HAP-1 (cell line): Measurements from ENCODE around the gene ENO4.

ENCODE experiments used
- DNase-seq, 2 experiments: peaks; one replicate each; pipeline ENCODE4 v3.0.0-alpha.2; 2016 to 2020; ENCODE audit warnings: low spot score in 2 of 2
- H3K27me3 ChIP-seq: fragments of 250-450 bp; sonication (Bioruptor Pico); 2 replicates; pipeline ENCODE4 v1.5.1; 2020; ENCODE audit warnings: low read depth, mild to moderate bottlenecking, moderate library complexity
- H3K36me3 ChIP-seq: fragments of 250-450 bp; sonication (Bioruptor Pico); replicated peaks from 2 replicates; pipeline ENCODE4 v1.5.1; 2020; ENCODE audit warnings: mild to moderate bottlenecking
- H3K4me1 ChIP-seq: fragments of 250-450 bp; sonication (Bioruptor Pico); 2 replicates; pipeline ENCODE4 v1.5.1; 2020; ENCODE audit warnings: mild to moderate bottlenecking
- H3K4me3 ChIP-seq: fragments of 250-450 bp; sonication (Bioruptor Pico); 2 replicates; pipeline ENCODE4 v1.5.1; 2020; ENCODE audit warnings: mild to moderate bottlenecking, moderate library complexity
- H3K9me3 ChIP-seq: fragments of 250-450 bp; sonication (Bioruptor Pico); 2 replicates; pipeline ENCODE4 v1.5.1; 2020; ENCODE audit warnings: mild to moderate bottlenecking, moderate library complexity
- in situ Hi-C: fragments of 300-500 bp; cut with MboI; formaldehyde crosslinking; loops from 3 replicates; pipeline ENCODE4 v1.14.3; 2020; ENCODE audit warnings: low sequenced_read_pairs, inconsistent platforms, mixed read lengths

The ENO4 gene

DNA sequence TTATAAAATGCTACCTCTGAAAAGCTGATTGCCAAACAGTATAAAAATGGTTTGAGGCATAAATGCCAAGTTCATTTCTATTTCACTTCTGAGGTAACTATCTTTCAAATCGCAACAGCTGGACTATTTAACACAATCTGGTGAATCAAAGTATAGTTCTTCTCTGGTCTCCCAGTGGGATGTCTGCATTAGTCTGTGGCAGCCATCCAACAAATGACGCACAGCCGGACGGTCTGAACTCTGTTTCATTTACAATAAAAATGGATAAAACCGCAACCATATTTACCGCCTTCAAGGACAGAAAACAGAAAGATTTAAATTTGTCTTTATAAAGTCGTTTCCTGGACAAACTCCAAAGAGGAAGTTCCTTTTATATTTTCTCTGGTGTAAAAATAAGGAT lies 41.9 kb downstream of the ENO4 start:
- in situ Hi-C loops, result no loop called here
- no peaks in the 10 kb centered on the region for H3K27me3 ChIP-seq
- H3K36me3 ChIP-seq, result 0 out of 2 replicates have a peak, but pooled peaks cover 3% of the 10 kb centered on the region
- no peak for DNase-seq
- H3K9me3 ChIP-seq, result no peaks in the 10 kb centered on the region
- H3K4me1 ChIP-seq, result peaks cover 9% of the 10 kb centered on the region
- no peak overlapping the region for H3K4me3 ChIP-seq

DNA sequence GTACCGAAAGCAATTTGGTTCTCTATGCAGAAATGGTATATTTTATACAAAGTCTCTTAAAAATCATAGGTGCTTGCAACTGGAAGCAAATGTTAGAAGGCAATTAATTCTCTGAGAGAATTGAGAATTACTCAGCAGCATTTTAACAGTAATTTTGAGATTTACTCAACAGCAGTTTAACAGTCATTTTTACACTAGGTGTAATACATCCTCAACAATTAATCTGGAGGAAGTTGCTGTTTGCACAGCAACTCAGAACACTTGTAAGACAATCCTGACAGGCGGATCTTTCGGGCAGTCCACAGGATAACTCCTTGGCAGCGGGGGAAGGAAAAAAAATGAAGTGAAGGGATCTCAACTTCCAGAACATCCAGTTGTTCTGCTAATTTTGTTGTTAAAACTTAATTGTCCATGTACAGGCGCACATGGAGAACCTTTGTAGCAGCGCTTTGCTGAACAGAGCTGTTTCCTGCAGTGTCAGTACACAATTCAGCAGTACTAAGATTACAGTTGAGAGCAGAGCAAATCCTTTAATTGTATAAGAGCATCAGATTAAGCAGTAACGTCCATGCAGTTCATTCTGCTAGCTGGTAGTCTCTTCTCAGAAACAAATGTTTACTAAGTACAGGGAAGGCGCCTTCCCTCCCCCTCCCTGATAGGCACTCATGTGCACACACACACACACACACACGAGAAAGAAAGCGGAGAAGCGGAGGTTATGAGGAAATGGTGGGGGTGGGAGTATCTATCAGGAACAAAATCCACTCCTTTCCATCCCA lies 43.8 kb downstream of the ENO4 start:
- H3K9me3 ChIP-seq, result no peaks in the 10 kb centered on the region
- no peak overlapping the region for H3K4me3 ChIP-seq
- H3K36me3 ChIP-seq, result 0 out of 2 replicates have a peak, but pooled peaks cover 3% of the 10 kb centered on the region
- H3K27me3 ChIP-seq, result no peaks in the 10 kb centered on the region
- in situ Hi-C loops, result no loop called here
- peak; percentile 20 to 45 for DNase-seq
- H3K4me1 ChIP-seq, result peaks cover 9% of the 10 kb centered on the region

DNA sequence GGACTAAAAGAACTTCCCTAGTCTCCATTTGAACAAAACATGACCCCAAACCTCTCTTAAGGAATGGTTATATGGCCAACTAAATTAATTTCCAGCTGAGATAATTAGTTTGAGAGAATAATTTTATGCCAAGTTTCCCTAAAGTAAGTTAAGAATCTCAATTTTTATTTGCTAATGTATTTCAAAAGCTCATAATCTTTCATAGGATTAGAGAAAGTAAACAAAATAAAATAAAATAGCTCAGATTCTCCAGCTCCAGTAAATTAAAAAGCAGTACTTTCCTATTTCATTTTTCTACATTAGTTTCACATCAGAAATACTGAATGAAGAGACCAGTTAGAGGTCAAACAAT lies 44.4 kb downstream of the ENO4 start:
- DNase-seq, result no peak
- H3K4me3 ChIP-seq, result no peak overlapping the region
- H3K9me3 ChIP-seq, result no peaks in the 10 kb centered on the region
- peaks cover 9% of the 10 kb centered on the region for H3K4me1 ChIP-seq
- H3K36me3 ChIP-seq, result 0 out of 2 replicates have a peak, but pooled peaks cover 3% of the 10 kb centered on the region
- no peaks in the 10 kb centered on the region for H3K27me3 ChIP-seq
- in situ Hi-C loops, result no loop called here

DNA sequence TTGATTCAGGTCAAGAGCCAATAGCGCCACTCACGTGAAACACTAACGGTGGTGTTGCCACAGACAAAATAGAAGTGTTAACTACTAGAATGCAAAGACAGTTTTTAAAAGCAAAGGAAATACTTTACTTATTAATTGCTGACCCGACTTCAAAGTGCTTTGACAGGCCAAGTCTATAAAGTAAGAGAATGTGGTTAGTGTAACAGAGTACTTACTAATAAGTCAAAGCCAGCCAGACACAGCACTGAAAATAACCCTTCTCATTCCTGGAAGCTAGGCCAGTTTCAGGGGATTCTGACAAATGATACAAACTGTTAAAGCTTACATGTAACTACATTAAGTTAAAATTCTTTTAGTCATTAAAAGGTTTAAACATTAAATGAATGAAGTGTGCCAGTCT lies 50.3 kb downstream of the ENO4 start:
- H3K4me3 ChIP-seq, result no peak overlapping the region
- H3K27me3 ChIP-seq, result no peaks in the 10 kb centered on the region
- H3K9me3 ChIP-seq, result no peaks in the 10 kb centered on the region
- in situ Hi-C loops, result no loop called here
- no peaks in the 10 kb centered on the region for H3K4me1 ChIP-seq
- no peak for DNase-seq
- H3K36me3 ChIP-seq, result peaks cover 13% of the 10 kb centered on the region

DNA sequence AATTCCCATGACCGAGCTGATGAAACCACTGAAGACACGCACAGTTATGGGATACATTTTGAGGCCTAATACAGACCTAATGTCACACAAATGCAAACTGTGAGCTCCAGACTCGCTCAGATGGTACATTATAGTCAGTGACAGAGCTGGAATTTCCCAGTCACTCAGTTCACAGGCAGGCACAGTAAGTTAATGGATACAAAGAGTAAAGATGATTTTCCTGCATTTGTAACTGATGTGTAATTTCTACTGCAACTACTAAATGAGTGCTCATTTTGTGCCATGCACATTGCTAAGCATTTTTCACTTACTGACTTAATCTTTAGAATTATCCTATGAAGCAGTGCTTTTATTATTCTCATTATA lies 56.5 kb downstream of the ENO4 start:
- in situ Hi-C loops, result no loop called here
- Histone ChIP-seq H3K9me3 (no peaks in the 10 kb centered on the region), H3K27me3 (no peaks in the 10 kb centered on the region), H3K4me3 (no peak overlapping the region), H3K4me1 (peaks cover 3% of the 10 kb centered on the region), H3K36me3 (peaks cover 5% of the 10 kb centered on the region)
- no peak for DNase-seq

DNA sequence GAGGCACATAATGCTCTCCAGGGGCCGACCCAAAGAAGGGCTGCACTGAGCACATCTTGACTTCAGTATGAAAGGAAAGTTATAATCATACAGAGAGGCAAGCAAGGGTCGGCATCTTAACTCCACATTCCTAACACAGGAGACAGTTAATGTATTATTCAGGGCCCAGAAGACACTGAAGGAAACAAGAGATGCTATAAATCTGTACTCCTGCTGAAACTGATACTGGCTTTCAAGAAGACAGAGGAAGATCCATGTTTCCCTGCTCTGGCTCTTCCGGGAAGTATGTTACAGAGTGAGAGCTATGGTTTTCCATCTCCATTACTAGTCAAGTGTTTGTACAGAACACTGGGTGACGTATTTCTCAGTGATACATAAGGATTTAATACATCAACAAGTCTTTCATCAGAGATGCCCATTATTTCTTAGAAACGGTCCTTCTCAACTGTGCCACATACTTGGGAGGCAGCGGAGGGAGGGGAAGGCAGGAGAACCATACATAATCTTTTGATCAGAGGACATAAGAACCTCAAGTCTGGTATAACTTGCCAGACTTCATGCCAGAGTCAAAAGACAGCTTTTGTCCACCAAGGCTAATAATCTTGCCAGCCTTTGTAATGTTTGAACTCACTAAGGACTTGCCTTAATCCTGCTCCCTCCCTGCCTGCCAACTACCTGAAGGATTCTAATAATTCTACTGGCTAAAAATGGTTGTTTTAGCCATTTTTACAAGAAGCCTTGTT lies 58.1 kb downstream of the ENO4 start:
- no peaks in the 10 kb centered on the region for H3K27me3 ChIP-seq
- peaks cover 12% of the 10 kb centered on the region for H3K4me1 ChIP-seq
- in situ Hi-C loops, result no loop called here
- H3K9me3 ChIP-seq, result no peaks in the 10 kb centered on the region
- peaks cover 5% of the 10 kb centered on the region for H3K36me3 ChIP-seq
- no peak overlapping the region for H3K4me3 ChIP-seq
- peak; percentile 10 to 14 for DNase-seq

DNA sequence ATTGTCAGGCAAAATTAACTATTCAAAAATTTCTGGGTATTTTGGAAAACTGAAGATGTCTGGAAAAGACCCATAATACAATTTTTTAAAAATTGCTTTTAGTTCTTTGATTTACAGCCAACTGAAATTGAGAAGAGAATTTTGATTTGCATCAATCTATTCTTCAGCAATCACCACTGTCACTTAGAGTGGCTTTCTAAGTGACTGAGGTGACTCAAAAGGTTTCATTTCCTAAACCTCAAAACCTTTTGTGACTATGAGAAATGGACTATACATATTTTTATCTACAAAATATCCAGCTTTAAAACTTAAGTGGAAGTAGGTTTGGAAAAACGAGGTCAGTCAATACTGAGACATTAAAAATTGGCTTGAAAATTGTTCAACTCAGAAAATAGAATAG lies 60.0 kb downstream of the ENO4 start:
- Histone ChIP-seq H3K36me3 (peaks cover 5% of the 10 kb centered on the region), H3K4me3 (no peak overlapping the region), H3K27me3 (no peaks in the 10 kb centered on the region), H3K9me3 (no peaks in the 10 kb centered on the region), H3K4me1 (peaks cover 12% of the 10 kb centered on the region)
- in situ Hi-C loops, result no loop called here
- no peak for DNase-seq

DNA sequence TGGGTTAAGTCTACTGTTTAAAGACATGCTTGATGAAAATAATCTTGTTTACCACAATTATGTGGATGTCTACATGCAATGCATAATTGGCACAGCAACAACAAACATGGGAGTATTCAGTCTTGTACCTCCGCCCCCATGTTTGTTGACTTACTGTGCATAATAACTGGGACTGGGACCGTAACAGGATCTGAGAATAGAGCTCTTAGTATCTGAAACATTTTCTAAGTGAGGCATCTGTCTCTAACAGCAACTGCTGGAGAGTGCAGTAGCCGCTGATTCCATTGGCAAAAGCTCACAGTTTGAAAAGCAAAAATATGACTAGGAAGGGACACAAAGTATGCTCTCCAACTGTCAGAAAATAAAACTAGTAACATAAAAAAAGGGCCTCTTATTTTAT lies 61.6 kb downstream of the ENO4 start:
- DNase-seq, result peak in 1 of 2 experiments; percentile 15
- no peaks in the 10 kb centered on the region for H3K9me3 ChIP-seq
- H3K4me1 ChIP-seq, result peaks cover 12% of the 10 kb centered on the region
- no peak overlapping the region for H3K4me3 ChIP-seq
- in situ Hi-C loops, result no loop called here
- H3K36me3 ChIP-seq, result peaks cover 17% of the 10 kb centered on the region
- no peaks in the 10 kb centered on the region for H3K27me3 ChIP-seq

DNA sequence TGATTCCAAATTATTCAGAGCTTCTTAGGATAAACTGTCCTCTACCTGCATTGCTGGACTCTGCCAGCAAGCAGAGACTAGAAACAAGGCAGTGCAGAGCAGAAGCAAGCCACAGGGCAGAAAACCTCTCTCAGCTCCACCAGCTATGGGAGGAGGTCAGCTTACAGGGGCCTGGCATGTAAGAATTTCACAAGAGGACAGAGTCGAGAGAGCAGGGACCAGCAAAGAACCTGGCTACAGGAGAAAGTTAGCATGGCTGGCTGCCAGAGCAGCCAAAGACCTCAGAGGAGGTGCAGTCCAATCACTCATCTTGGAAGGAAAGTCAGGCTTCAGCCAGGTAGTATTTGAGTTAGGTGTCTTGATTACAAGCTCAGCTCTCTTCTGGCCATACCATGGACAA lies 62.9 kb downstream of the ENO4 start:
- H3K9me3 ChIP-seq, result no peaks in the 10 kb centered on the region
- DNase-seq, result no peak
- H3K4me3 ChIP-seq, result no peak overlapping the region
- no peaks in the 10 kb centered on the region for H3K27me3 ChIP-seq
- in situ Hi-C loops, result no loop called here
- peaks cover 12% of the 10 kb centered on the region for H3K4me1 ChIP-seq
- H3K36me3 ChIP-seq, result peaks cover 17% of the 10 kb centered on the region

DNA sequence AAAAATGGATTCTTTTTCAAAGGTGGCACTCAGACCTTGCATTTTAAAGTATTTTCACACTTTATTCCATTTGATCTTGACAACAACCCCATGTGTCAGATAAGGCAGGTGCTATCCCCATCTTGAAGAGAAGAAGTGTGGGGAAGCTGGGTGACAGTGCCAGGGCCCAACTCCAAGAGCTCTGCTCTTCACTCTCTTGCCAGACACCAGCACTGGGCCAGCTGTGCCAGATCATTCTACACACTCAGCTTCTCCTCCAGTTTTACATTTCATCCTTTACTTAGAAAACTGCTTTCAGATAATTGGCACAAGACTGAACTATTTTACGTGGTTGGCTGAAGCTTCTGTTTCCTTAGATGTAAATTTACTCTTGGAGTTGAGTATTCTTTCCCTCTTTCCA lies 64.4 kb downstream of the ENO4 start:
- no peaks in the 10 kb centered on the region for H3K9me3 ChIP-seq
- H3K36me3 ChIP-seq, result peaks cover 14% of the 10 kb centered on the region
- H3K4me3 ChIP-seq, result no peak overlapping the region
- no peaks in the 10 kb centered on the region for H3K27me3 ChIP-seq
- DNase-seq, result no peak
- in situ Hi-C loops, result no loop called here
- peaks cover 19% of the 10 kb centered on the region for H3K4me1 ChIP-seq

DNA sequence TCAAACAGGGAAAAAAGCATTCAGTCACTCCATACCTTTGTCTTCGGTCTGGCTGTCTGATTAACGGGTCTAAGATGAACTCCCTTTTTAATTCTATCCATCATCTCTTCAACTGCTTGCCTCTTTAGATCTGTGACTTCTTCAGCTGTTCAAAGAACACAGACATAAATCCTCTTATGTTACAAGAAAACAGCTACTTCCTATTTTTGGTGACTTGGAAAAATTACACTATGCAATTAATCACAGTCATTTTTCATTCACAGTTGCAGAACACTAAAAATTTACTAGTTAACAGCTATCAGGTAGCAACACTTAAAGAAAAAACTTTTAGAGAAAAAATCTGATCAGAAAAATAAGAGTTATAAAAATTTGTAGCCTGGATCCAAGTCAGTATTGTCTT lies 66.0 kb downstream of the ENO4 start:
- no peak overlapping the region for H3K4me3 ChIP-seq
- in situ Hi-C loops, result no loop called here
- no peaks in the 10 kb centered on the region for H3K27me3 ChIP-seq
- H3K36me3 ChIP-seq, result peaks cover 19% of the 10 kb centered on the region
- no peaks in the 10 kb centered on the region for H3K9me3 ChIP-seq
- peaks cover 19% of the 10 kb centered on the region for H3K4me1 ChIP-seq
- DNase-seq, result no peak

DNA sequence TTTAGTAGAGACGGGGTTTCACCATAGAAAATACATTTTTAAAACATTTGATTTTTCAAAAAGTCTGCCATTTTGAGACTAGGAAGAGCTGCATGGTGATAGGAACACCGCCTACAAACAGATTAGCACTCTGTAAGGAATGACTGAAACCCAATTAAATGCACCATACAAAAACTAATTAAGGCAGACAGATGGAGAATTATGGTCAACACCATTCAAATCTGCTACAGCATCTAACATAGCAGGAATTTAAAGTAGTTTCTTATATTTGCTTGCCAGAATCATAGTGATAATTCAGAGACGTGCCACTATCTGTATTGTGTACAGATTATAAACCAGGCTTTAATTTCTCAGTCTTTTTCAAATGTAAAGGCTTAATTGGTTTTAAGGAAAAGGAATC lies 68.2 kb downstream of the ENO4 start:
- no peaks in the 10 kb centered on the region for H3K9me3 ChIP-seq
- DNase-seq, result no peak
- no peaks in the 10 kb centered on the region for H3K27me3 ChIP-seq
- H3K4me3 ChIP-seq, result no peak overlapping the region
- in situ Hi-C loops, result no loop called here
- H3K4me1 ChIP-seq, result peaks cover 7% of the 10 kb centered on the region
- peaks cover 24% of the 10 kb centered on the region for H3K36me3 ChIP-seq

DNA sequence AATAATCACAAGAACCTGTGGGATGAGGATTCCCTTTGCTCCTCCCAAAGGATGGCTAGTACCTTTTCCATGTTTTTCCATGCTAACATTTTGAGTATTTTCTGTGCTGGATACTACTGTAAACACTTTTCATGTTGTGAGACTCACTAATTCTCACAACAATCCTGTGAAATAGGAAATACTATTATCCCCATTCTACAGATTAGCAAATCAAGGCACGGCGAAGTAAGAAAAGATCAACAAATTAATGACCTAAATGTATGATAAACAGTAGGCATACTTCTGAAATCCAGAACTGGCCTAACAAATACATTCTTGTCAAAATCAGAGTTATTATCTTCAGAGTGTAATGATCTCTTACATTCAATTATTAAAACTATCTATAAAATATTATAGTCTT lies 69.3 kb downstream of the ENO4 start:
- H3K27me3 ChIP-seq, result no peaks in the 10 kb centered on the region
- peaks cover 24% of the 10 kb centered on the region for H3K36me3 ChIP-seq
- DNase-seq, result no peak
- H3K4me3 ChIP-seq, result no peak overlapping the region
- H3K4me1 ChIP-seq, result peaks cover 7% of the 10 kb centered on the region
- H3K9me3 ChIP-seq, result no peaks in the 10 kb centered on the region
- in situ Hi-C loops, result no loop called here

DNA sequence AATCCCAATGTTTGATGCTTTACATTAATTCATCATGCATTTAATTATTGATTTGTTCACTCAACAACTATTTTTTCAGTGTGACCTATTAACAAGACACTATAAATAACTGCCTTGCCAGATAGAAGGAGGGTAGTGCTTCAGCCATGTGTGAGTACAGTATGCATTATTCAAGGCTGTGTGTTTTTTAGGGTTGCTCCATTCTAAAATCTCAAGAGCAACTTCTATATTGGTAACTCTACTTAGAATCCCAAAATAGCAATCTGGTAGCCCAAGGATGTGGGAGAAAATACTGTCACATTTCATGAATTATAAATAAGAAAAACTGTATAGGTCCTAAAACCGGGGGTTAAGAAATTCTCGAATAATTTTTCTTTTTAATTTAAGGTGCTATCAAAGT lies 69.9 kb downstream of the ENO4 start:
- no peak for DNase-seq
- Histone ChIP-seq H3K36me3 (peaks cover 24% of the 10 kb centered on the region), H3K27me3 (no peaks in the 10 kb centered on the region), H3K4me3 (no peak overlapping the region), H3K4me1 (peaks cover 7% of the 10 kb centered on the region), H3K9me3 (no peaks in the 10 kb centered on the region)
- in situ Hi-C loops, result no loop called here
